Endothelial cell (in vitro differentiated cells): ENCODE measurements around the gene SLC1A6. TPM values are rescaled to one million over a fixed set of nuclear protein-coding genes. Genes with fewer than 3 reads are reported as not detected.
"Not testable (repeated sequence)": the region's sequence is repeated elsewhere in the genome, so short reads cannot be mapped to it uniquely, and the experiment has no call there.

Source experiments
- DNase-seq: peaks from one replicate; pipeline ENCODE4 v3.0.0; 2021; ENCODE audit warnings: low spot score
- H3K27ac Mint-ChIP-seq: one replicate; pipeline ENCODE4 v1.8.0; 2021; ENCODE audit warnings: mixed read lengths, inconsistent platforms; ENCODE audit not compliant: unreplicated experiment
- H3K27me3 Mint-ChIP-seq: one replicate; pipeline ENCODE4 v1.8.0; 2021; ENCODE audit warnings: mild to moderate bottlenecking, moderate library complexity, mixed read lengths, inconsistent platforms; ENCODE audit not compliant: unreplicated experiment
- H3K36me3 Mint-ChIP-seq: one replicate; pipeline ENCODE4 v1.8.0; 2021; ENCODE audit warnings: mild to moderate bottlenecking, low read depth, mixed read lengths, inconsistent platforms; ENCODE audit not compliant: unreplicated experiment
- H3K4me1 Mint-ChIP-seq: one replicate; pipeline ENCODE4 v1.8.0; 2021; ENCODE audit warnings: mild to moderate bottlenecking, mixed read lengths, inconsistent platforms; ENCODE audit not compliant: unreplicated experiment
- H3K4me3 Mint-ChIP-seq: one replicate; pipeline ENCODE4 v1.8.0; 2021; ENCODE audit warnings: mild to moderate bottlenecking, mixed read lengths, inconsistent platforms; ENCODE audit not compliant: unreplicated experiment
- H3K9me3 Mint-ChIP-seq: one replicate; pipeline ENCODE4 v1.8.0; 2021; ENCODE audit warnings: mixed read lengths, inconsistent platforms; ENCODE audit not compliant: unreplicated experiment
- CTCF ChIP-seq: fragments of 200-600 bp; sonication (generic); IDR thresholded peaks from one replicate; pipeline ENCODE4 v1.5.0; 2021; ENCODE audit warnings: antibody characterized with exemption; ENCODE audit not compliant: unreplicated experiment
- total RNA-seq: library from RNA; stranded (reverse); fragmentation: NEBNext Ultra II Directional; extraction: Animal tissue kit (Norgen Biotek cat#: 25700); gene quantifications from one replicate; pipeline ENCODE4 v1.2.1, GENCODE V29; 2021; ENCODE audit not compliant: unreplicated experiment

SLC1A6 gene
- total RNA-seq, 1 donor from 2014 or later = 8.3 TPM

- no peaks in the 10 kb centered on the region for H3K9me3 Mint-ChIP-seq
- DNase-seq = no peak
- peaks cover 12% of the 10 kb centered on the region for H3K36me3 Mint-ChIP-seq
- peaks cover 9% of the 10 kb centered on the region for H3K27me3 Mint-ChIP-seq
- H3K4me3 Mint-ChIP-seq = no peak overlapping the region
- no peaks in the 10 kb centered on the region for H3K4me1 Mint-ChIP-seq
- no peak for TF ChIP-seq CTCF
- H3K27ac Mint-ChIP-seq = no peak overlapping the region
Measured at GRCh38 chr19:14950421-14950820, 29.2 kb downstream of the SLC1A6 start.

GRCh38 chr19:14949876-14950275, 29.8 kb downstream of the SLC1A6 start:
- Mint-ChIP-seq H3K4me3 (no peak overlapping the region), H3K27me3 (peaks cover 6% of the 10 kb centered on the region), H3K9me3 (no peaks in the 10 kb centered on the region), H3K36me3 (peaks cover 8% of the 10 kb centered on the region), H3K4me1 (no peaks in the 10 kb centered on the region), H3K27ac (no peak overlapping the region)
- no peak for TF ChIP-seq CTCF
- DNase-seq = no peak

GRCh38 chr19:14949413-14949812, 30.3 kb downstream of the SLC1A6 start:
- not testable (repeated sequence) for DNase-seq, H3K27me3 Mint-ChIP-seq, H3K4me3 Mint-ChIP-seq, H3K4me1 Mint-ChIP-seq, H3K36me3 Mint-ChIP-seq, H3K27ac Mint-ChIP-seq, H3K9me3 Mint-ChIP-seq

GRCh38 chr19:14944456-14944855, 35.2 kb downstream of the SLC1A6 start:
- TF ChIP-seq CTCF = no peak
- Mint-ChIP-seq H3K27me3 (no peaks in the 10 kb centered on the region), H3K4me3 (no peak overlapping the region), H3K9me3 (peaks cover 18% of the 10 kb centered on the region), H3K4me1 (no peaks in the 10 kb centered on the region), H3K36me3 (no peaks in the 10 kb centered on the region), H3K27ac (no peak overlapping the region)
- no peak for DNase-seq

- H3K27me3 Mint-ChIP-seq = no peaks in the 10 kb centered on the region
- H3K9me3 Mint-ChIP-seq = peaks cover 18% of the 10 kb centered on the region
- no peak overlapping the region for H3K4me3 Mint-ChIP-seq
- no peaks in the 10 kb centered on the region for H3K4me1 Mint-ChIP-seq
- no peak overlapping the region for H3K27ac Mint-ChIP-seq
- no peaks in the 10 kb centered on the region for H3K36me3 Mint-ChIP-seq
- no peak for DNase-seq
- no peak for TF ChIP-seq CTCF
Measured at GRCh38 chr19:14943601-14944000, 36.1 kb downstream of the SLC1A6 start.

GRCh38 chr19:14941189-14941588, 38.5 kb downstream of the SLC1A6 start, which contains the start of gene OR7C2:
TSS of gene OR7C2 (plus strand) at chr19:14941489. CDS start at chr19:14941489, 0 bp downstream.
- Mint-ChIP-seq H3K27ac (no peak within 1 kb of the TSS), H3K9me3 (peaks cover 18% of the 10 kb centered on the region), H3K4me3 (no peak within 1 kb of the TSS), H3K27me3 (no peaks in the 10 kb centered on the region), H3K36me3 (no peaks in the 10 kb centered on the region), H3K4me1 (no peaks in the 10 kb centered on the region)
- no peak for DNase-seq
- TF ChIP-seq CTCF = no peak
